ENCODE measurements around the gene CADM1.

Gene CADM1

GRCh38 chr11:115504276-115505158 is at the start of gene CADM1:
CADM1 (minus strand) TSS chr11:115504415.
- DNase-seq (ENCODE audit: low spot score) = peak; percentile 51

GRCh38 chr11:115552773-115553438 is 48.7 kb upstream of the CADM1 start:
- DNase-seq (ENCODE audit: low spot score) = no peak

GRCh38 chr11:115552151-115552772 is 48.0 kb upstream of the CADM1 start:
- DNase-seq (ENCODE audit: low spot score) = no peak

GRCh38 chr11:115550291-115551059 is 46.3 kb upstream of the CADM1 start:
- DNase-seq (ENCODE audit: low spot score) = no peak

- DNase-seq (ENCODE audit: low spot score) = no peak
Observed at GRCh38 chr11:115548878-115549528, 44.8 kb upstream of the CADM1 start.

- no peak for DNase-seq (ENCODE audit: low spot score)
Observed at GRCh38 chr11:115545581-115546210, 41.5 kb upstream of the CADM1 start.

GRCh38 chr11:115544422-115544948 is 40.3 kb upstream of the CADM1 start:
- DNase-seq (ENCODE audit: low spot score) = no peak

GRCh38 chr11:115541518-115541917 is 37.3 kb upstream of the CADM1 start:
- no peak for DNase-seq (ENCODE audit: low spot score)

- no peak for DNase-seq (ENCODE audit: low spot score)
Observed at GRCh38 chr11:115539844-115540243, 35.6 kb upstream of the CADM1 start.

GRCh38 chr11:115535781-115536180 is 31.6 kb upstream of the CADM1 start:
- no peak for DNase-seq (ENCODE audit: low spot score)

GRCh38 chr11:115530752-115531151 is 26.5 kb upstream of the CADM1 start:
- no peak for DNase-seq (ENCODE audit: low spot score)

- no peak for DNase-seq (ENCODE audit: low spot score)
Observed at GRCh38 chr11:115528225-115528624, 24.0 kb upstream of the CADM1 start.

- no peak for DNase-seq (ENCODE audit: low spot score)
Observed at GRCh38 chr11:115527534-115528125, 23.4 kb upstream of the CADM1 start.

GRCh38 chr11:115525531-115526006 is 21.4 kb upstream of the CADM1 start:
- DNase-seq (ENCODE audit: low spot score) = no peak

GRCh38 chr11:115524572-115524971 is 20.4 kb upstream of the CADM1 start:
- no peak for DNase-seq (ENCODE audit: low spot score)

GRCh38 chr11:115523727-115524399 is 19.6 kb upstream of the CADM1 start:
- DNase-seq (ENCODE audit: low spot score) = no peak

- DNase-seq (ENCODE audit: low spot score) = no peak
Observed at GRCh38 chr11:115522302-115522701, 18.1 kb upstream of the CADM1 start.

GRCh38 chr11:115521825-115522224 is 17.6 kb upstream of the CADM1 start:
- no peak for DNase-seq (ENCODE audit: low spot score)

- DNase-seq (ENCODE audit: low spot score) = no peak
Observed at GRCh38 chr11:115518983-115519628, 14.9 kb upstream of the CADM1 start.
